ENCODE data around the gene MICU1. TPM values are rescaled to one million over a fixed set of nuclear protein-coding genes. Genes with fewer than 3 reads are reported as not detected.

Gene MICU1
- total and polyA plus RNA-seq, 2 of the 13 experiments (the other 11 are each of a cell fraction or from before 2014, with no cell fraction given) = 32.5 to 56.1 TPM

GRCh38 chr10:72320676-72321247 is 305.1 kb downstream of the MICU1 start (continued):
- TF ChIP-seq ZNF407 (CRISPR knock-in tag; IDR thresholded peaks at IDR 0.05; ENCODE audit: not compliant biosample characterization) (no peak), KLF15 (CRISPR knock-in tag; IDR thresholded peaks at IDR 0.05; ENCODE audit: borderline replicate concordance) (no peak), CENPT (CRISPR knock-in tag; IDR thresholded peaks at IDR 0.05; ENCODE audit: low read depth) (no peak), CTCF (CRISPR knock-in tag; IDR thresholded peaks at IDR 0.05) (no peak), POLR2AphosphoS5 (IDR thresholded peaks at IDR 0.05; ENCODE audit: low read depth, low read length) (peak; percentile 74), ZNF468 (CRISPR knock-in tag; IDR thresholded peaks at IDR 0.05) (no peak), ZNF792 (CRISPR knock-in tag; IDR thresholded peaks at IDR 0.05) (peak; percentile 77; the same call in 1 of the 2 replicates), SATB2 (CRISPR knock-in tag; IDR thresholded peaks at IDR 0.05) (no peak), FOXA3 (CRISPR knock-in tag; IDR thresholded peaks at IDR 0.05) (no peak; the same call in none of the 2 replicates), ZNF44 (CRISPR knock-in tag; IDR thresholded peaks at IDR 0.05) (no peak), FOXK1 (CRISPR knock-in tag; IDR thresholded peaks at IDR 0.05; ENCODE audit: borderline replicate concordance, low read depth) (peak; percentile 46; the same call in 1 of the 2 replicates), MIER3 (CRISPR knock-in tag; IDR thresholded peaks at IDR 0.05; ENCODE audit: borderline replicate concordance) (no peak), ZMAT5 (CRISPR knock-in tag; IDR thresholded peaks at IDR 0.05; ENCODE audit: borderline replicate concordance, low read depth) (no peak), HDAC2 (CRISPR knock-in tag; IDR thresholded peaks at IDR 0.05) (peak; percentile 61; the same call in 1 of the 2 replicates), ARNTL (CRISPR knock-in tag; IDR thresholded peaks at IDR 0.05) (0 out of 2 replicates have a peak, but pooled peaks have one; percentile 37)
- TF ChIP-seq, protein P1, sequence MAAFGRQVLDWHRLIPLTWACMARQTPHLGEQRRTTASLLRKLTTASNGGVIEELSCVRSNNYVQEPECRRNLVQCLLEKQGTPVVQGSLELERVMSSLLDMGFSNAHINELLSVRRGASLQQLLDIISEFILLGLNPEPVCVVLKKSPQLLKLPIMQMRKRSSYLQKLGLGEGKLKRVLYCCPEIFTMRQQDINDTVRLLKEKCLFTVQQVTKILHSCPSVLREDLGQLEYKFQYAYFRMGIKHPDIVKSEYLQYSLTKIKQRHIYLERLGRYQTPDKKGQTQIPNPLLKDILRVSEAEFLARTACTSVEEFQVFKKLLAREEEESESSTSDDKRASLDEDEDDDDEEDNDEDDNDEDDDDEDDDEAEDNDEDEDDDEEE (CRISPR knock-in tag; IDR thresholded peaks at IDR 0.05) = no peak
- TF ChIP-seq, protein P2, sequence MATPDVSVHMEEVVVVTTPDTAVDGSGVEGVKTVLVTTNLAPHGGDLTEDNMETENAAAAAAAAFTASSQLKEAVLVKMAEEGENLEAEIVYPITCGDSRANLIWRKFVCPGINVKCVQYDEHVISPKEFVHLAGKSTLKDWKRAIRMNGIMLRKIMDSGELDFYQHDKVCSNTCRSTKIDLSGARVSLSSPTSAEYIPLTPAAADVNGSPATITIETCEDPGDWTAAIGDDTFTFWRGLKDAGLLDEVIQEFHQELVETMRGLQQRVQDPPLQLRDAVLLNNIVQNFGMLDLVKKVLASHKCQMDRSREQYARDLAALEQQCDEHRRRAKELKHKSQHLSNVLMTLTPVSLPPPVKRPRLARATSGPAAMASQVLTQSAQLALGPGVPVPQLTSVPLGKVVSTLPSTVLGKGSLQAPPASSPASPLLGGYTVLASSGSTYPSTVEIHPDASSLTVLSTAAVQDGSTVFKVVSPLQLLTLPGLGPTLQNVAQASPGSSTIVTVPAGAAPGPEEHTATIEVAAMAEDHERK (CRISPR knock-in tag; IDR thresholded peaks at IDR 0.05; ENCODE audit: low read depth) = no peak

All from HepG2 (cell line).